Retinal pigment epithelial cell (primary cell): Measurements from ENCODE around the gene IFT172.

Experiments
- DNase-seq: peaks from one replicate; pipeline ENCODE4 v3.0.0-alpha.2; 2010; ENCODE audit warnings: low read depth
- H3K4me3 ChIP-seq: 2 replicates; pipeline ENCODE4 v1.5.1; 2011; ENCODE audit warnings: mild to moderate bottlenecking, low read length, control low read depth, moderate library complexity
- CTCF ChIP-seq: conservative IDR thresholded peaks from 2 replicates; pipeline ENCODE4 v1.5.1; 2011; ENCODE audit warnings: low read depth, low read length, control low read depth, inconsistent platforms

The IFT172 gene

GRCh38 chr2:27412419-27413152 is 77.0 kb downstream of the IFT172 start:
- no peak for DNase-seq
- H3K4me3 ChIP-seq = no peak overlapping the region
- TF ChIP-seq CTCF = no peak

- DNase-seq = peak; percentile 71
- no peak for TF ChIP-seq CTCF
- peak within 1 kb of the TSS; percentile 87 for H3K4me3 ChIP-seq
Measured at GRCh38 chr2:27409321-27410073, 80.0 kb downstream of the IFT172 start, which contains the start of gene PPM1G. Gene PPM1G, minus strand, starts transcription at chr2:27409591. Its CDS starts 169 bp downstream, at chr2:27409422.

- no peak for TF ChIP-seq CTCF
- DNase-seq = no peak
- H3K4me3 ChIP-seq = peak overlapping the region; percentile 87
Measured at GRCh38 chr2:27408601-27409320, 80.8 kb downstream of the IFT172 start.

- peak; percentile 69 for TF ChIP-seq CTCF
- DNase-seq = peak; percentile 26
Measured at GRCh38 chr2:27407798-27408491, 81.6 kb downstream of the IFT172 start.

GRCh38 chr2:27400348-27401135 is 89.0 kb downstream of the IFT172 start:
- no peak for DNase-seq
- TF ChIP-seq CTCF = no peak

More at GRCh38 chr2:27407798-27408491, 81.6 kb downstream of the IFT172 start:
- H3K4me3 ChIP-seq = peak overlapping the region; percentile 87

GRCh38 chr2:27398962-27399361 is 90.6 kb downstream of the IFT172 start:
- H3K4me3 ChIP-seq = no peak overlapping the region
- TF ChIP-seq CTCF = no peak
- DNase-seq = no peak

More at GRCh38 chr2:27400348-27401135, 89.0 kb downstream of the IFT172 start:
- no peak overlapping the region for H3K4me3 ChIP-seq
